Iris pigment epithelial cell (primary cell): Measurements from ENCODE around the gene TMOD4.
A peak's percentile ranks its signal among the peaks of the same experiment; 100 is the strongest.

Source experiments
- DNase-seq: peaks from one replicate; pipeline ENCODE4 v3.0.0-alpha.2; 2011; ENCODE audit warnings: low read depth

Gene TMOD4

DNA sequence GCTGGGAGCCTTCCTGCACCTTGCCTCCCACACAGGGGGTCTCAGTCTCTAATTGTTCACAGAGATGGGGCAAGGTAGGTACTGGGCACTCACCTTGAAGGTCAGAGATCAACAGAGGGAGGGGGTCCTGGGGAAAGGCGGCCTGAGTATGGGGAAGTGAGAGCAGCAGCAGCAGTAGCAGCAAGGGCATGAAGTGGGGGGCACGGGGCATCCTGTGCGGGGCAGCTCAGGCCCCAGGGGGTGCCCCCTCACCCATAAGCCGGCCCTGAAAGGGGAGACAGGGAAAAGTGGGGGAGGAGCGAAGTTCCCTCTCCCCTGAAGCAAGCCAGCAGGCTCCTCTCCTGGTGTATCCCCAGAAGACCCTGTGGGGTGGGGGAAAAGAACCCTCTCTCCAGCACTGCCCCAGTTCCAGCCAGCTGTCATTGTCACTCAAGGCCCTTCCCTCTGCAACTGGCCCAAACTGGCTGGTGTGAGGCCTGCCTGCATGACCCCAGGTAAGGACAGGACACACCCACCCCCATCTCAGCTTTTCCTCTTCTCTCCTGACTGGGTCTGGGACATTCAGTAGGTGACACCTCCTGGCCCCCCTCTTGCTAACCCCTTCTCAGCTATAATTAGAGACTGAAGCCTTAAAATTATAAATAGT lies 33.2 kb downstream of the TMOD4 start:
- no peak for DNase-seq

DNA sequence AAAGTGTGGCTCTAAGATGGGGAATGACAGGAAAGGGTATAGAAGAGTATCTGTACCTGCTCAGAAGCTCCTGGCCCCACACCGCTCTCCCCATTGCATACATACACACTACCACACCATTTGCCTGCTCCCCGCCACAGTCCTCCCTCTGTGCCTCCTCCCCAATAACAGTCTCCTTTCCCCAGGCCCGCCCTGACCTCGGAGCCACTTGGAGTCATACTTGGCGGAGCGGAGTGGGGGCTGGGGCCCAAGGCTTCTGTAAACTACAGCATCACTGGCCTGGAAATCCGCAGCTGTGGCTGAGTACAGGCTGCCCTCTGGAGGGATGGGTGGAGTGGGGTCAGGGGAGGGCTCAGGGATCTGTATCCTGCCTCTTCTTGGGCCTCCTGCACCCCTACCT lies 38.0 kb downstream of the TMOD4 start:
- no peak for DNase-seq

DNA sequence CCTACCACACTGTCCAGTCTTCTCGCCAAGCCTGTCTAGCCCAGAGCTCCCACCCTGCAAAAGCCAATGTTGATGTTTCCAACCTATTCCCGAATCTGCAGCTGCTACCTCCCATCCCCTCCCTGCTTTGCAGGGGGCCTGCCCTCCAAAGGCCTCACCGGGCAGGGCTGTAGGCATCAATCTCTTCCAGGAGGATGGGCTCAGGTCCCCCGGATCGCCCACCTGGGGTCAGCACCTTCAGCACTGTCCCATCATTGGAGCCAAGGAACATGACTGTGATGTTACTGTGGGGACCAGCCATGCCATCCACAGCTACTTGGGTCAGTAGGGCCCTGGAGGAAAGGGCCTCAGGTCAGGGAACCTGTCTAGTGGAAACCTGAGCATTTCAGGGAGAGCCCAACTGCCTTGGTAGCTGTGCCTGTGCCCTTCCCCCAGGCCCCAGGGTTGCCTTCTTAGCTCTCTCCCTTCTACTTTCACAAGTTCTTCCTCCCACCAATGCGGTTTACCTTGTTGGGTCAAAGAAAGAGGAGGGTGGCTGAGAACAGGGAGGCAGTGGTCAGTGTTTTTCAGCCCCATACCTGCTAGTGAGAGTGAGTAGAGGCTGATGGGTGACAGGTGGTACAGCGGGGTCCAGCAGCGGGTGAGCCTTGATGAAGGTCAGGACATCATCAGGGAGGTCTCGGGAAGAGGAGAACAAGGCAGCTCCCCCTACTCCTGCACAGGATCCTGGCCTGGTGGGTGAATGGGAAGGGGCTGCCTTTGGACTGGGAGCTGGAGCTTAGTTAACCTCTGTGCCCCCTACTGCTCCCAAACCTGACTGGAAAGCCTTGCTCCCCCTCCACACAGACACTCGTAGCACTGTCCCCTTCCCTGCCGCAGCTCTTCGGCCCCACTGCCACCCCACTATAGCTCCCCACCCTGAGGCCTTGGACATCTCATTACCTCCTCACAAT lies 40.1 kb downstream of the TMOD4 start:
- no peak for DNase-seq

DNA sequence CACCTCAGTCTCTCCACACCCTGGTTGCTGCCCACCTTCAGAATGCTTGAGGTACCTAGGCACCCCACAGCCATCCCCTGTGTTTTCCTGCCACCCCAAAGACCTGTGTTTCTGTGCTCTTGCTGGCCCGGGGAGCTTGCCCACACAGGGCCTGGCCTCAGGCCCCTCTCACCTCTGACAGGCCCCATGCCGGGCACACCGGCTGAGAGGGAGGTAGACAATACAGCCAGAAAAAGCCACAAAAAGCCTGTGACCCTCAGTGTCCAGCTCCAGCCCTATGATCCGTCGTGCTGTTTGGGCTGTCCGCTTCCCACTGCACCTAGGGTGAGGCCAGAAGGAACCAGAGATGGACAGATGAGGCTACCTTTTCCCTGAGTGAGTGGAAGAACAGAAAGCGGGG lies 40.8 kb downstream of the TMOD4 start:
- no peak for DNase-seq

DNA sequence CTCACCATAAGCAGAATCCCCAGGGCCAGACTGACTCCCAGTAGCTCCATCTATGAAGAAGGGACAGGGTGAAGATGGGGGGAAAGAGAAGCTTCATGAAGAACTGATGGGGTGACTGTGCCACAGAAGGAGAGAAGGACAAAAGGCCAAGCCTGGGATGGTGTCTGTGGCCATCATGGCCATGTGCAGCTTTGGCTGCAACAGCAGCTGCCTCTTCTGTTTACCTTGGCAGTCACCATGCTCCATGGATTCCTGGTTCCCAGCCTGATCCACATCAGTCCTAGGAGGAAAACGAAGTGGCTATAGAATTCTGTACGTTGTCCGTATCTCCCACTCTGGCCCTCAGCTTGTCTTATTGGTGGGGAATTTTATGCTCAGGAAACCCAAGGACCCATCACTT lies 41.4 kb downstream of the TMOD4 start:
- DNase-seq: no peak

DNA sequence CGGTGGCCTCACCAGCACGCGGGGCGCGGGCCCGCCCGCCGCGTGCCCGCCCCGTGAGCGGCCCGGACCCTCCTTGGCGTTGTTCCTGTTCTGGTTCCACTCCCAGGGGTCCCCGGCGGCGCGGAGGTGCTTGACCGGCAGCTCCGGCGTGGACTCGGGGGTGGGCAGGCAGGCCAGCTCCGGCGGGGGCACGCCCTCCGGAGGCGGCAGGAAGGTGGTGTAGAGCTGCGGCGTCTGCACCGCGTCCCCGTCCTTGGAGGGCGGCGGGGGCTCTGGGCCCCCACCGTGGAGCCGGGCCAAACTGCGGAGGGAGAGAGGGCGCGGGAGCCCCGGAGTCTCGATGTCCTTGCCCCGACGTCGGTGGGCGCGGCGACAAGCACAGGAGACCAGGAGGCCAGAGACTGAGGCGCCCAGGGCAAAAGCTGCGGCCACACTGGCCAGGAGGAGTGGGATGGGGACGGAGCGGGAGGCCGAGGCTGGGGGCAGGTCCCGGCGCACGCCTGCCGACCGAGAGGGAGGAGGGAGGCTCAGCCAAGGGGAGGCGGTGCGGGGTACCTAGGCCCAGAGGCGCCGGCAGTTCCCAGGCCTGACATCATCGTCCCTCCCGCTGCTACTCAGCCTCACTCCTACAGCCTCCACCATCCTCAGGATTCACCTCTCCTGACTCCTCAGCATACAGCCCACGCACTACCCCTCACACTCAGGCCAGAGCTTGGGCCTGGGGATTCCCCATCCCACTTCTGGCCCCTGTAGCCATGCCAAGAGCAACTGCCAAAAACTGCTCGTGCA lies 42.6 kb downstream of the TMOD4 start:
- DNase-seq: no peak

DNA sequence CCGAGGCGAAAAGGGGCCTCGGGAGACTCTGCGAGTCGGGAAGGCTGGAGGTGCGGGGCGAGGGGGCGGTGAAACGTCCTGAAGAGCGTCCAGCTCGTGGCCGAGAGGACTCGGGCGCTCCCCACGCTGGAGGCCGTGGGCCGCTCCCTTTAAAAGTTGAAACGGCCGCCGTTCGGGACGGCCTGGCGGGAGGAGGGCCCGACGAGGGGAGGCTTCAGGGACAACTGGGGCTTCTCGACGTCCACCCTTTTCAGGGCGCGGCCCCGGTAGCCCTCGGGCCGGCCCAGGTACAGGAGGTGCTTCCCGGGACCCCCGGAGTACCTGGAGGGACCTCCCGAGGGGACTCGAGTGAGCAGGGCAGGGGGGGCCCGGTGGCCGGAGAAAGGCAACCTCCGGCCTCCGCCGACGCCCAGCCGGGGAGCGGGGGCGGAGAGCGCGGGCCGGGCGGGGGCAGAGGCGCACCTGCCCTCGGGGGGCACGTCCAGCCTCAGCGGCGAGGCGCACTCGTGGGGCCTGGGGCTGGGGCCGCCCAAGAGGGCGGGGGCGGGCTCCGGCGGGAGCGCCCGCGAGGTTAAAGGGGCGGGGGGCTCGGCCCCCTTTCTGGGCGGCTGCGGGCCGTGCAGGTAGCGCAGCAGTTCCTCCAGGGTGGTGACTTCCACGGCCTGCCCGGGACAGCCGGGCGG lies 43.3 kb downstream of the TMOD4 start:
- DNase-seq: no peak

DNA sequence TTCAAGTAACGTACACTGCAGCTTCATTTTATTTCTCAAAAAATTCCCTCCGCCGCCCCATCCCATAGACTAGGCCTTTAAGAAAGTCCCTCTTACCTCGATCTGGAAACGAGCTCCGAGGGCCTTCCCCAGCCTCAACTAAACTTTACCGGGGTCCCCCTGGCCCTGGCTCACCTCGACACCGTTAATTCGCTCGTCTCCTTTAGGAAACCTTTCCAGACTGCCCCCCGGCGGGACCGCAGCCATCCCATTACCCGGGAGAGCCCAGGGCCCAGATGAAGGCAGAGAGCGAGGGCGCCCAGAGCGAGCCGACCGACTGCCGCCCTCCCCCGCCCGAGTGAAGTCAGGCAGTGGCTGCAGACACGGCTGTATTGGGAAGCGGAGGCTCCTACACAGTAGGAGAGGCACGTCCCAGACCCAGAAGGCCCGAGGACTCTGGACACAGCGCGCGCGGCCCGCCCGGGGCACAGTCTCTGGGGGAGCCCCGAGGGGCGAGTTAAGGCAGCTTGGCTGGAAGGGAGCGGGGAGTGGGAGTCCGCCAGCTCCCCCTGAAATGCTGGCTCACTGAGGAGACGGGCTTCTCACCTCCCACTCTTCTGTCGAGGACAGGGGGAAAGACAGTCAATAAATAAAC lies 44.0 kb downstream of the TMOD4 start:
- peak; percentile 27 for DNase-seq

DNA sequence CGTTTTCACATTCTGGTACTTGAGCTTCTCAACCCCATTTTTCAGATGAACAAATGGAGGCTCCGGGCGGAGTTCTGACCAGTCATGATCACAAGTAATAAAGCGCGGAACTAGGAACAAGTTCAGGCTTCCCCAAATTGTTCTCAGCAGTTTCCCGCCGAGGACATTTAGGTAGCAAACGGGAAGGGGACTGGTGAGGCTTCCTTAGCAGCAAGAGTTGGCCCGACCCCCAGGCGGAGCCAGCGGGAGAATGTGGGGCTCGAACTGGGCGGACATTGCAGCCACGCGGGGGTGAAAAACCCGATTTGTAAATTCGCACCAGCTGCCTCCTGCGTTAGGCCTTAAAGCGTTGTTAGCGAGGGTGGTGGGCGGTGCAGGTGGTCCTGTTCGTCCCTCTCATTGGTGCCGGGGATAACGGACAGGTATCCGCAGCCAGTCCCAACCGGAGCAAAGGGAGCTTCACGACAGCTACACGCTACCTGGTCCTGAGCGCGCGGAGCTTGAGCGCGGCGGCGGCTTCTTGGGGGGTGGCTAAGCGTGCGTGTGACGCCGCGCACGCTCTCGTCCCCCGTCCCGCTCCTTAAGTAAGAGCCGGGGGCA lies 44.7 kb downstream of the TMOD4 start:
- DNase-seq: peak; percentile 96

DNA sequence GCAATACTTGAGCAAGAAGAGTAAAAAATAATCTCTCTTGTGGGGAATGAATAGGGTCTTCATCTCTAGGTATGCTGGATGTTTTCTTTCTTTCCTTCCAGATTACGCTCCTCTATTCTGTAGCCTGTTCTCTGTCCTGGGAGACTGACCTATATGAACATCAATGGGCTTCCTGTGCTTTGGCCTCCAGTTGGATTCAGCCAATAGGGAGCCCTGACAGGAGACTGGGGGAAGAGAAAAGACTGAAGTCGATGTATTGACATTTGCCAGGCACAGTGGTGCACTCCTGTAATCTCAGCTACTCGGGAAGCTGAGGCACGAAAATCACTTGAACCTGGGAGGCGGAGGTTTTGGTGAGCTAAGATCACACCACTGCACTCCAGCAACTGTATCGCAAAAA lies 47.0 kb downstream of the TMOD4 start:
- no peak for DNase-seq

DNA sequence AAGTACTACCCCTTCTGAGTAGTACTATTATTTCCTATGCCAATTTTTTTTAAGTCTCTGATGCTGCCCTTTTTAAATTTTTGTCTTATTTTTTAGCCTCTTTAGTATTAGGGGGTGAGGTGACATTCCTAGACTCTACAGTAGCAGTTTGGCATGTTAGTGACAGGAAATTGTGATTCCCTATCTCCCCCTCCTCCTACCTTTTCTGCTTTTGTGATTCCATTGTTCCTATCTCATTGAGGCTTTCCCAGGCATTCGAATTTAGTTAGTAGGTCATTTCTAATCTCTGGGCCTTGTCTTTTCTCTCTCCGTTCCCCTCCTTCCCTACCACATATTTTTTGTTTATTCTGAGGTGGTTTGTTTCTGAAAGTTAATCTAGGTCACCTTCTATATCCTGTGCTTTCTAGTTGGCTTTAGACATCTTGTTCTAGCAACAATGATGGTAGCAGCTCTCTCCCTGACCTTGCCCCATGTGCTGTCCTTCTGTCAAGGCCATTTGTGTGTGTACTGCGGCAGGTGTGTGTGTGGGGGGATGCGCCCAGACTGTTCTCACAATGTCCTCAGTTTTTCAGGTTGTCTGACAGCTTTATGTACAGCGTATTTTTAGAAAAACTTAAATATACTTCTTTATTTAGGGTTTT lies 50.9 kb downstream of the TMOD4 start:
- no peak for DNase-seq
